Measurements from ENCODE around the gene CNTNAP5. TPM values are rescaled to one million over a fixed set of nuclear protein-coding genes. Genes with fewer than 3 reads are reported as not detected.

The CNTNAP5 gene
- total and polyA plus RNA-seq, 2 of the 4 experiments (the other 2 are of a cell fraction), result not detected

DNA sequence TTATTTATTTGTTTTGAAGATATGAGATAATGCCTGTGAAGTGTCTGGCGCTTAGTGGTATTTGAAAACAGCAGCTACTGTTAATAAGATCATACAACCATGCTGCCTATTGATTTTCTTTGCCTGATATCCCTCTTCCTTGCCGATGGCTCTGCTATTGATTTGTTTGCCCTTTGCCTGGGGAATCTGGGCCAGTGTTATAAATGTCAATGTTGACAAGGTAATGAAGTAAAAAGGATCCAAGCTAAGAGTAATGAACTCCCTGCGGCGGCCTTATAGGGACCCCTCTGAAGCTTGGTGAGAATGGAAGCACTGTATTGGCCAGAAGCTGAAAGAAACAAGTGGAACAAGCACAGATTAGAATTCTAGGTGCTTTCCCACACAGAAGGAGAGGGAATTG lies 854.6 kb downstream of the CNTNAP5 start:
- H2BK120ac ChIP-seq (ENCODE audit: low read depth, low read length), result no peak overlapping the region
- no peak overlapping the region for H2AK5ac ChIP-seq (ENCODE audit: low read depth, low read length)
- TF ChIP-seq MAZ (IDR thresholded peaks at IDR 0.05; ENCODE audit: borderline replicate concordance, low read depth, low read length) (no peak), SMC3 (IDR thresholded peaks at IDR 0.05; ENCODE audit: low read depth, low read length) (no peak), RFX5 (IDR thresholded peaks at IDR 0.05; ENCODE audit: low read depth, low read length) (no peak), MAFK (IDR thresholded peaks at IDR 0.05; ENCODE audit: low read depth, low read length) (no peak), FOS (IDR thresholded peaks at IDR 0.05; ENCODE audit: low read depth, low read length) (no peak), MXI1 (IDR thresholded peaks at IDR 0.05; ENCODE audit: borderline replicate concordance, low read depth, low read length) (no peak), RCOR1 (IDR thresholded peaks at IDR 0.05; ENCODE audit: insufficient replicate concordance, low read length) (no peak), RAD21 (IDR thresholded peaks at IDR 0.05; ENCODE audit: low read length) (no peak), CHD1 (IDR thresholded peaks at IDR 0.05; ENCODE audit: low read depth, low read length) (no peak), POLR2A (IDR thresholded peaks at IDR 0.05; ENCODE audit: low read depth, low read length) (no peak)
- TF ChIP-seq, protein P1, sequence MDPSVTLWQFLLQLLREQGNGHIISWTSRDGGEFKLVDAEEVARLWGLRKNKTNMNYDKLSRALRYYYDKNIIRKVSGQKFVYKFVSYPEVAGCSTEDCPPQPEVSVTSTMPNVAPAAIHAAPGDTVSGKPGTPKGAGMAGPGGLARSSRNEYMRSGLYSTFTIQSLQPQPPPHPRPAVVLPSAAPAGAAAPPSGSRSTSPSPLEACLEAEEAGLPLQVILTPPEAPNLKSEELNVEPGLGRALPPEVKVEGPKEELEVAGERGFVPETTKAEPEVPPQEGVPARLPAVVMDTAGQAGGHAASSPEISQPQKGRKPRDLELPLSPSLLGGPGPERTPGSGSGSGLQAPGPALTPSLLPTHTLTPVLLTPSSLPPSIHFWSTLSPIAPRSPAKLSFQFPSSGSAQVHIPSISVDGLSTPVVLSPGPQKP (IDR thresholded peaks at IDR 0.05; ENCODE audit: borderline replicate concordance, low read depth, low read length), result no peak
- TF ChIP-seq, protein P2, sequence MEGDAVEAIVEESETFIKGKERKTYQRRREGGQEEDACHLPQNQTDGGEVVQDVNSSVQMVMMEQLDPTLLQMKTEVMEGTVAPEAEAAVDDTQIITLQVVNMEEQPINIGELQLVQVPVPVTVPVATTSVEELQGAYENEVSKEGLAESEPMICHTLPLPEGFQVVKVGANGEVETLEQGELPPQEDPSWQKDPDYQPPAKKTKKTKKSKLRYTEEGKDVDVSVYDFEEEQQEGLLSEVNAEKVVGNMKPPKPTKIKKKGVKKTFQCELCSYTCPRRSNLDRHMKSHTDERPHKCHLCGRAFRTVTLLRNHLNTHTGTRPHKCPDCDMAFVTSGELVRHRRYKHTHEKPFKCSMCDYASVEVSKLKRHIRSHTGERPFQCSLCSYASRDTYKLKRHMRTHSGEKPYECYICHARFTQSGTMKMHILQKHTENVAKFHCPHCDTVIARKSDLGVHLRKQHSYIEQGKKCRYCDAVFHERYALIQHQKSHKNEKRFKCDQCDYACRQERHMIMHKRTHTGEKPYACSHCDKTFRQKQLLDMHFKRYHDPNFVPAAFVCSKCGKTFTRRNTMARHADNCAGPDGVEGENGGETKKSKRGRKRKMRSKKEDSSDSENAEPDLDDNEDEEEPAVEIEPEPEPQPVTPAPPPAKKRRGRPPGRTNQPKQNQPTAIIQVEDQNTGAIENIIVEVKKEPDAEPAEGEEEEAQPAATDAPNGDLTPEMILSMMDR (conservative IDR thresholded peaks at IDR 0.05; ENCODE audit: low read depth, low read length), result no peak
- H4K8ac ChIP-seq (ENCODE audit: low read depth in 2 of 2, low read length in 2 of 2), result no peak overlapping the region
- no peak overlapping the region for H3K18ac ChIP-seq (ENCODE audit: low read depth, low read length)
- H3K4me1 ChIP-seq (ENCODE audit: control insufficient read depth, insufficient read depth, low read length), result no peaks in the 10 kb centered on the region
- H2AFZ ChIP-seq (replicated peaks; ENCODE audit: low read length, poor library complexity), result no peak overlapping the region
- H3K9ac ChIP-seq (ENCODE audit: low read depth, low read length), result no peak overlapping the region
- dilution Hi-C loops (cut with HindIII; ENCODE audit: low sequenced_read_pairs, unreplicated experiment) (no loop called here), in situ Hi-C loops (cut with MboI; ENCODE audit: low sequenced_read_pairs) (no loop called here), intact Hi-C loops (cut with micrococcal nuclease) (no loop called here)
- H3K36me3 ChIP-seq (ENCODE audit: control insufficient read depth, insufficient read depth, low read length), result no peaks in the 10 kb centered on the region
- POLR2A ChIA-PET (ENCODE audit: unreplicated experiment), result no interaction called here
- ATAC-seq (ENCODE audit: low read depth) (no peak), DNase-seq (no peak)
- H4K20me1 ChIP-seq (ENCODE audit: insufficient read depth, low read length), result no peaks in the 10 kb centered on the region
- H3K4me2 ChIP-seq (ENCODE audit: low read depth, low read length), result no peak overlapping the region
- H3K23ac ChIP-seq (ENCODE audit: low read depth, low read length), result no peak overlapping the region
- no peak overlapping the region for H3K56ac ChIP-seq (ENCODE audit: extremely low read depth, insufficient read depth, low read length)
- H2BK5ac ChIP-seq (ENCODE audit: low read depth, low read length, poor library complexity, severe bottlenecking), result no peak overlapping the region
- no peaks in the 10 kb centered on the region for H3K27me3 ChIP-seq (ENCODE audit: control insufficient read depth, insufficient read depth, low read length)
- no peaks in the 10 kb centered on the region for H3K9me1 ChIP-seq (ENCODE audit: insufficient read depth, low read length)
- no peak overlapping the region for H2BK15ac ChIP-seq (ENCODE audit: low read depth, low read length)
- no TSS peak for BruUV-seq (replicated peaks)
- CTCF ChIA-PET, result interaction anchor here (0.6 kb wide), 1 partner anchor 12 kb away, joined by 3 read pairs; no protein-coding TSS in a partner anchor
- no peak overlapping the region for H3K14ac ChIP-seq (replicated peaks; ENCODE audit: low read depth, low read length)
- H2BK20ac ChIP-seq (ENCODE audit: low read depth, low read length), result no peak overlapping the region
- H4K91ac ChIP-seq (ENCODE audit: insufficient read depth, low read depth, low read length), result no peak overlapping the region
- H3K9me3 ChIP-seq (ENCODE audit: control insufficient read depth, insufficient read depth, low read length), result no peaks in the 10 kb centered on the region
- H3K27ac ChIP-seq (ENCODE audit: insufficient read depth, low read length), result no peak overlapping the region
- 92% methylated on average over 2 of the region's 4 CpGs; no CpG with 5 or more reads in 1 of the 2 experiments for WGBS, 2 experiments (ENCODE audit: extremely low coverage in 2 of 2, insufficient read length in 1 of 2)
- H4K5ac ChIP-seq (ENCODE audit: low read depth, low read length), result no peak overlapping the region
- no peak overlapping the region for H2AK9ac ChIP-seq (replicated peaks; ENCODE audit: low read depth, low read length, poor library complexity)
- no peak overlapping the region for H3K4me3 ChIP-seq (ENCODE audit: insufficient read depth, low read depth, low read length)
- no peak overlapping the region for H3K4ac ChIP-seq (ENCODE audit: low read depth, low read length)
- H3K79me1 ChIP-seq (ENCODE audit: low read depth in 1 of 2, low read length in 2 of 2), result no peaks in the 10 kb centered on the region

Data from IMR-90 (cell line).